ENCODE results near the gene CTNNA3.

DNA sequence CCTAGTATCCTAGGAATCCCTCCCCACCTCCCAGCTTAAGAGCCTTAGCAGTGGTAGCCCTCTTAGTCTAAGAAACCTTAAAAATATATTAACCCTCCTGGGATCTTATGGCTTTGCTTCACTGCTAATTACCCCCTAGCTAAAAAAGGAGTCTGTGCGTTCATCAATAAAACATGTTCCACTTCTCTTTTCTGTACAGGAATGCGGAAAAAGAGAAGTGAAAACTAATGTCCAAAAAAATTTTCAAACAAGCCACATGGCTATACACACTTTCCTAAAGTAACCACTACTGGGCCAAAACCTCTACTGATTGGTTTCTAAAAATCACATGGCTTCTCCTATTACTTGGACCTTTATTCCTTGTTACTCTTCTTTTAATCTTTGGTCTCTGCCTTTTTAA, 1437.3 kb downstream of the CTNNA3 start:
- TF ChIP-seq, protein P1, sequence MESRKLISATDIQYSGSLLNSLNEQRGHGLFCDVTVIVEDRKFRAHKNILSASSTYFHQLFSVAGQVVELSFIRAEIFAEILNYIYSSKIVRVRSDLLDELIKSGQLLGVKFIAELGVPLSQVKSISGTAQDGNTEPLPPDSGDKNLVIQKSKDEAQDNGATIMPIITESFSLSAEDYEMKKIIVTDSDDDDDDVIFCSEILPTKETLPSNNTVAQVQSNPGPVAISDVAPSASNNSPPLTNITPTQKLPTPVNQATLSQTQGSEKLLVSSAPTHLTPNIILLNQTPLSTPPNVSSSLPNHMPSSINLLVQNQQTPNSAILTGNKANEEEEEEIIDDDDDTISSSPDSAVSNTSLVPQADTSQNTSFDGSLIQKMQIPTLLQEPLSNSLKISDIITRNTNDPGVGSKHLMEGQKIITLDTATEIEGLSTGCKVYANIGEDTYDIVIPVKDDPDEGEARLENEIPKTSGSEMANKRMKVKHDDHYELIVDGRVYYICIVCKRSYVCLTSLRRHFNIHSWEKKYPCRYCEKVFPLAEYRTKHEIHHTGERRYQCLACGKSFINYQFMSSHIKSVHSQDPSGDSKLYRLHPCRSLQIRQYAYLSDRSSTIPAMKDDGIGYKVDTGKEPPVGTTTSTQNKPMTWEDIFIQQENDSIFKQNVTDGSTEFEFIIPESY (IDR thresholded peaks at IDR 0.05), result no peak
- no peak for TF ChIP-seq JUND (IDR thresholded peaks at IDR 0.05)
- TF ChIP-seq, protein P2, sequence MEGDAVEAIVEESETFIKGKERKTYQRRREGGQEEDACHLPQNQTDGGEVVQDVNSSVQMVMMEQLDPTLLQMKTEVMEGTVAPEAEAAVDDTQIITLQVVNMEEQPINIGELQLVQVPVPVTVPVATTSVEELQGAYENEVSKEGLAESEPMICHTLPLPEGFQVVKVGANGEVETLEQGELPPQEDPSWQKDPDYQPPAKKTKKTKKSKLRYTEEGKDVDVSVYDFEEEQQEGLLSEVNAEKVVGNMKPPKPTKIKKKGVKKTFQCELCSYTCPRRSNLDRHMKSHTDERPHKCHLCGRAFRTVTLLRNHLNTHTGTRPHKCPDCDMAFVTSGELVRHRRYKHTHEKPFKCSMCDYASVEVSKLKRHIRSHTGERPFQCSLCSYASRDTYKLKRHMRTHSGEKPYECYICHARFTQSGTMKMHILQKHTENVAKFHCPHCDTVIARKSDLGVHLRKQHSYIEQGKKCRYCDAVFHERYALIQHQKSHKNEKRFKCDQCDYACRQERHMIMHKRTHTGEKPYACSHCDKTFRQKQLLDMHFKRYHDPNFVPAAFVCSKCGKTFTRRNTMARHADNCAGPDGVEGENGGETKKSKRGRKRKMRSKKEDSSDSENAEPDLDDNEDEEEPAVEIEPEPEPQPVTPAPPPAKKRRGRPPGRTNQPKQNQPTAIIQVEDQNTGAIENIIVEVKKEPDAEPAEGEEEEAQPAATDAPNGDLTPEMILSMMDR (IDR thresholded peaks at IDR 0.05; ENCODE audit: low read depth, low read length, missing input control), result no peak
- TF ChIP-seq, protein P3, sequence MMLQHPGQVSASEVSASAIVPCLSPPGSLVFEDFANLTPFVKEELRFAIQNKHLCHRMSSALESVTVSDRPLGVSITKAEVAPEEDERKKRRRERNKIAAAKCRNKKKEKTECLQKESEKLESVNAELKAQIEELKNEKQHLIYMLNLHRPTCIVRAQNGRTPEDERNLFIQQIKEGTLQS (IDR thresholded peaks at IDR 0.05), result no peak
- TF ChIP-seq, protein P4, sequence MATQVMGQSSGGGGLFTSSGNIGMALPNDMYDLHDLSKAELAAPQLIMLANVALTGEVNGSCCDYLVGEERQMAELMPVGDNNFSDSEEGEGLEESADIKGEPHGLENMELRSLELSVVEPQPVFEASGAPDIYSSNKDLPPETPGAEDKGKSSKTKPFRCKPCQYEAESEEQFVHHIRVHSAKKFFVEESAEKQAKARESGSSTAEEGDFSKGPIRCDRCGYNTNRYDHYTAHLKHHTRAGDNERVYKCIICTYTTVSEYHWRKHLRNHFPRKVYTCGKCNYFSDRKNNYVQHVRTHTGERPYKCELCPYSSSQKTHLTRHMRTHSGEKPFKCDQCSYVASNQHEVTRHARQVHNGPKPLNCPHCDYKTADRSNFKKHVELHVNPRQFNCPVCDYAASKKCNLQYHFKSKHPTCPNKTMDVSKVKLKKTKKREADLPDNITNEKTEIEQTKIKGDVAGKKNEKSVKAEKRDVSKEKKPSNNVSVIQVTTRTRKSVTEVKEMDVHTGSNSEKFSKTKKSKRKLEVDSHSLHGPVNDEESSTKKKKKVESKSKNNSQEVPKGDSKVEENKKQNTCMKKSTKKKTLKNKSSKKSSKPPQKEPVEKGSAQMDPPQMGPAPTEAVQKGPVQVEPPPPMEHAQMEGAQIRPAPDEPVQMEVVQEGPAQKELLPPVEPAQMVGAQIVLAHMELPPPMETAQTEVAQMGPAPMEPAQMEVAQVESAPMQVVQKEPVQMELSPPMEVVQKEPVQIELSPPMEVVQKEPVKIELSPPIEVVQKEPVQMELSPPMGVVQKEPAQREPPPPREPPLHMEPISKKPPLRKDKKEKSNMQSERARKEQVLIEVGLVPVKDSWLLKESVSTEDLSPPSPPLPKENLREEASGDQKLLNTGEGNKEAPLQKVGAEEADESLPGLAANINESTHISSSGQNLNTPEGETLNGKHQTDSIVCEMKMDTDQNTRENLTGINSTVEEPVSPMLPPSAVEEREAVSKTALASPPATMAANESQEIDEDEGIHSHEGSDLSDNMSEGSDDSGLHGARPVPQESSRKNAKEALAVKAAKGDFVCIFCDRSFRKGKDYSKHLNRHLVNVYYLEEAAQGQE (IDR thresholded peaks at IDR 0.05), result no peak
